GM12878 (cell line): Measurements from ENCODE around the gene SLC29A2.

Source experiments
- ATF7 ChIP-seq: fragments of 450-650 bp; IDR thresholded peaks from 2 replicates; pipeline ENCODE4 v1.6.1; 2016; ENCODE audit warnings: low read depth, mild to moderate bottlenecking
- EP300 ChIP-seq, 2 experiments: fragments of 150-350 bp in 1 of 2; IDR thresholded peaks; 2 replicates each; pipeline ENCODE4 v1.6.1; 2011 to 2012; ENCODE audit warnings: low read depth in 2 of 2, low read length in 2 of 2, borderline replicate concordance in 1 of 2, improper control_type of control experiment in 1 of 2, inconsistent platforms in 1 of 2; ENCODE audit not compliant: control insufficient read depth in 1 of 2
- EZH2 ChIP-seq: IDR thresholded peaks from 2 replicates; pipeline ENCODE4 v1.6.1; 2012; ENCODE audit warnings: low read depth, mild to moderate bottlenecking, control low read depth, inconsistent platforms, low read length, borderline replicate concordance; ENCODE audit not compliant: control insufficient read depth
- HDGF ChIP-seq: fragments of 450-650 bp; IDR thresholded peaks from 2 replicates; pipeline ENCODE4 v1.6.1; 2016; ENCODE audit warnings: antibody characterized with exemption
- KDM1A ChIP-seq: fragments of 200-600 bp; sonication (generic); IDR thresholded peaks from 2 replicates; pipeline ENCODE4 v1.6.1; 2016; ENCODE audit warnings: borderline replicate concordance
- MLLT1 ChIP-seq: fragments of 450-650 bp; IDR thresholded peaks from 2 replicates; pipeline ENCODE4 v1.6.1; 2016; ENCODE audit warnings: mild to moderate bottlenecking
- POLR2A ChIP-seq: IDR thresholded peaks from 2 replicates; pipeline ENCODE4 v1.6.1; 2011; ENCODE audit warnings: low read depth, mild to moderate bottlenecking, low read length
- POU2F2 ChIP-seq: IDR thresholded peaks from 3 replicates; pipeline ENCODE4 v1.6.1; 2011; ENCODE audit warnings: low read depth, mild to moderate bottlenecking, low read length, borderline replicate concordance
- REST ChIP-seq: IDR thresholded peaks from 2 replicates; pipeline ENCODE4 v1.6.1; 2012; ENCODE audit warnings: mild to moderate bottlenecking, low read depth, low read length
- RFX5 ChIP-seq: IDR thresholded peaks from 2 replicates; pipeline ENCODE4 v1.6.1; 2011; ENCODE audit warnings: low read depth, low read length, improper control_type of control experiment
- ZNF24 ChIP-seq: fragments of 450-650 bp; IDR thresholded peaks from 2 replicates; pipeline ENCODE4 v1.6.1; 2017; ENCODE audit warnings: antibody characterized with exemption, mild to moderate bottlenecking
- TF ChIP-seq, protein P1 (sequence below), 3 experiments: IDR thresholded peaks in 2 of 3; conservative IDR thresholded peaks in 1 of 3; 2 replicates each; pipeline ENCODE4 v1.5.1; 2011; ENCODE audit warnings: low read depth in 3 of 3, low read length in 3 of 3, mild to moderate bottlenecking in 3 of 3, control low read depth in 2 of 3, moderate library complexity in 2 of 3, inconsistent platforms in 1 of 3, mixed read lengths in 1 of 3; ENCODE audit not compliant: control insufficient read depth in 2 of 3, insufficient read depth in 1 of 3; ENCODE audit errors: extremely low read depth in 1 of 3
- TF ChIP-seq, protein P2 (sequence below): IDR thresholded peaks from 2 replicates; pipeline ENCODE4 v1.6.1; 2012; ENCODE audit warnings: low read length, inconsistent platforms

- TF ChIP-seq EZH2: no peak
- no peak for TF ChIP-seq HDGF
- no peak for TF ChIP-seq ATF7
- TF ChIP-seq POU2F2: no peak
- TF ChIP-seq KDM1A: no peak
- TF ChIP-seq REST: no peak
- TF ChIP-seq POLR2A: no peak
- no peak for TF ChIP-seq RFX5
- TF ChIP-seq, protein P1, sequence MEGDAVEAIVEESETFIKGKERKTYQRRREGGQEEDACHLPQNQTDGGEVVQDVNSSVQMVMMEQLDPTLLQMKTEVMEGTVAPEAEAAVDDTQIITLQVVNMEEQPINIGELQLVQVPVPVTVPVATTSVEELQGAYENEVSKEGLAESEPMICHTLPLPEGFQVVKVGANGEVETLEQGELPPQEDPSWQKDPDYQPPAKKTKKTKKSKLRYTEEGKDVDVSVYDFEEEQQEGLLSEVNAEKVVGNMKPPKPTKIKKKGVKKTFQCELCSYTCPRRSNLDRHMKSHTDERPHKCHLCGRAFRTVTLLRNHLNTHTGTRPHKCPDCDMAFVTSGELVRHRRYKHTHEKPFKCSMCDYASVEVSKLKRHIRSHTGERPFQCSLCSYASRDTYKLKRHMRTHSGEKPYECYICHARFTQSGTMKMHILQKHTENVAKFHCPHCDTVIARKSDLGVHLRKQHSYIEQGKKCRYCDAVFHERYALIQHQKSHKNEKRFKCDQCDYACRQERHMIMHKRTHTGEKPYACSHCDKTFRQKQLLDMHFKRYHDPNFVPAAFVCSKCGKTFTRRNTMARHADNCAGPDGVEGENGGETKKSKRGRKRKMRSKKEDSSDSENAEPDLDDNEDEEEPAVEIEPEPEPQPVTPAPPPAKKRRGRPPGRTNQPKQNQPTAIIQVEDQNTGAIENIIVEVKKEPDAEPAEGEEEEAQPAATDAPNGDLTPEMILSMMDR (IDR thresholded peaks at IDR 0.05 in 2 of 3, conservative IDR thresholded peaks at IDR 0.05 in 1 of 3; ENCODE audit: control insufficient read depth in 2 of 3, extremely low read depth in 1 of 3, insufficient read depth in 1 of 3, low read depth in 3 of 3, low read length in 3 of 3): no peak
- TF ChIP-seq EP300 (IDR thresholded peaks at IDR 0.05; ENCODE audit: borderline replicate concordance in 1 of 2, control insufficient read depth in 1 of 2, low read depth in 2 of 2, low read length in 2 of 2): no peak
- TF ChIP-seq, protein P2, sequence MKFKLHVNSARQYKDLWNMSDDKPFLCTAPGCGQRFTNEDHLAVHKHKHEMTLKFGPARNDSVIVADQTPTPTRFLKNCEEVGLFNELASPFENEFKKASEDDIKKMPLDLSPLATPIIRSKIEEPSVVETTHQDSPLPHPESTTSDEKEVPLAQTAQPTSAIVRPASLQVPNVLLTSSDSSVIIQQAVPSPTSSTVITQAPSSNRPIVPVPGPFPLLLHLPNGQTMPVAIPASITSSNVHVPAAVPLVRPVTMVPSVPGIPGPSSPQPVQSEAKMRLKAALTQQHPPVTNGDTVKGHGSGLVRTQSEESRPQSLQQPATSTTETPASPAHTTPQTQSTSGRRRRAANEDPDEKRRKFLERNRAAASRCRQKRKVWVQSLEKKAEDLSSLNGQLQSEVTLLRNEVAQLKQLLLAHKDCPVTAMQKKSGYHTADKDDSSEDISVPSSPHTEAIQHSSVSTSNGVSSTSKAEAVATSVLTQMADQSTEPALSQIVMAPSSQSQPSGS: no peak
- no peak for TF ChIP-seq ZNF24
- no peak for TF ChIP-seq MLLT1
Observed at GRCh38 chr11:66327171-66328030, 44.2 kb downstream of the SLC29A2 start.
